Measurements from ENCODE around the gene ZNF648.
A peak's percentile ranks its signal among the peaks of the same experiment; 100 is the strongest.

ZNF648 gene

GRCh38 chr1:182080040-182080439, 18.5 kb upstream of the ZNF648 start:
- no peak overlapping the region for H3K9ac ChIP-seq (ENCODE audit: low read length)
- H2AK5ac ChIP-seq (ENCODE audit: low read length, severe bottlenecking) = no peak overlapping the region
- H2BK12ac ChIP-seq (ENCODE audit: low read length in 2 of 2) = no peak overlapping the region
- no peak overlapping the region for H2BK5ac ChIP-seq (ENCODE audit: low read depth, low read length, poor library complexity, severe bottlenecking)
- H3K79me1 ChIP-seq (replicated peaks; ENCODE audit: low read length, poor library complexity, severe bottlenecking) = no peaks in the 10 kb centered on the region
- H3K14ac ChIP-seq (ENCODE audit: low read length in 2 of 2) = no peak overlapping the region
- no peak overlapping the region for H2AFZ ChIP-seq (ENCODE audit: low read depth, low read length)
- H3K4me2 ChIP-seq (ENCODE audit: low read length, poor library complexity, severe bottlenecking) = no peak overlapping the region
- no peak overlapping the region for H3K4ac ChIP-seq (ENCODE audit: low read depth in 1 of 2, low read length in 2 of 2)
- H3K9me3 ChIP-seq (ENCODE audit: control insufficient read depth, low read length) = no peaks in the 10 kb centered on the region
- no peak overlapping the region for H3K23ac ChIP-seq (ENCODE audit: low read length in 2 of 2)
- WGBS = 73% methylated on average over 3 of the region's 3 CpGs
- DNase-seq = no peak
- no peak overlapping the region for H4K91ac ChIP-seq (ENCODE audit: low read length)
- H3K4me1 ChIP-seq (ENCODE audit: control insufficient read depth, insufficient read depth, low read depth, low read length) = no peaks in the 10 kb centered on the region
- H3K36me3 ChIP-seq (ENCODE audit: control insufficient read depth in 1 of 2, insufficient read depth in 2 of 2, low read depth in 1 of 2, low read length in 2 of 2) = no peaks in the 10 kb centered on the region
- H2BK15ac ChIP-seq (ENCODE audit: low read depth, poor library complexity, severe bottlenecking) = no peak overlapping the region
- no peak overlapping the region for H3K27ac ChIP-seq (ENCODE audit: low read length, poor library complexity, severe bottlenecking)
- no peak overlapping the region for H3K4me3 ChIP-seq (ENCODE audit: insufficient read depth in 1 of 2, low read depth in 1 of 2, low read length in 2 of 2)
- H2BK120ac ChIP-seq (ENCODE audit: low read depth, low read length) = no peak overlapping the region
- no peak overlapping the region for H3K18ac ChIP-seq (ENCODE audit: low read depth in 1 of 2, low read length in 2 of 2)
- no peak overlapping the region for H4K8ac ChIP-seq (ENCODE audit: low read length)
- peaks cover 0 to 4% of the 10 kb centered on the region in 2 experiments for H3K27me3 ChIP-seq (ENCODE audit: control insufficient read depth in 1 of 2, insufficient read depth in 1 of 2, low read length in 2 of 2)

GRCh38 chr1:182071924-182072323, 10.4 kb upstream of the ZNF648 start:
- Histone ChIP-seq H4K91ac (ENCODE audit: low read length) (no peak overlapping the region), H2AFZ (ENCODE audit: low read depth, low read length) (no peak overlapping the region), H3K27ac (ENCODE audit: low read length, poor library complexity, severe bottlenecking) (no peak overlapping the region), H3K4me3 (ENCODE audit: insufficient read depth in 1 of 2, low read depth in 1 of 2, low read length in 2 of 2) (no peak overlapping the region), H3K27me3 (ENCODE audit: control insufficient read depth in 1 of 2, insufficient read depth in 1 of 2, low read length in 2 of 2) (peaks cover 0 to 37% of the 10 kb centered on the region in 2 experiments), H2BK15ac (ENCODE audit: low read depth, poor library complexity, severe bottlenecking) (no peak overlapping the region), H3K4ac (ENCODE audit: low read depth in 1 of 2, low read length in 2 of 2) (no peak overlapping the region), H2BK5ac (ENCODE audit: low read depth, low read length, poor library complexity, severe bottlenecking) (no peak overlapping the region), H3K79me1 (replicated peaks; ENCODE audit: low read length, poor library complexity, severe bottlenecking) (no peaks in the 10 kb centered on the region), H3K4me2 (ENCODE audit: low read length, poor library complexity, severe bottlenecking) (no peak overlapping the region), H3K14ac (ENCODE audit: low read length in 2 of 2) (no peak overlapping the region), H4K8ac (ENCODE audit: low read length) (no peak overlapping the region), H2BK12ac (ENCODE audit: low read length in 2 of 2) (no peak overlapping the region), H3K36me3 (ENCODE audit: control insufficient read depth in 1 of 2, insufficient read depth in 2 of 2, low read depth in 1 of 2, low read length in 2 of 2) (no peaks in the 10 kb centered on the region), H2BK120ac (ENCODE audit: low read depth, low read length) (no peak overlapping the region), H3K9ac (ENCODE audit: low read length) (no peak overlapping the region), H2AK5ac (ENCODE audit: low read length, severe bottlenecking) (no peak overlapping the region), H3K23ac (ENCODE audit: low read length in 2 of 2) (no peak overlapping the region), H3K18ac (ENCODE audit: low read depth in 1 of 2, low read length in 2 of 2) (no peak overlapping the region), H3K9me3 (ENCODE audit: control insufficient read depth, low read length) (no peaks in the 10 kb centered on the region), H3K4me1 (ENCODE audit: control insufficient read depth, insufficient read depth, low read depth, low read length) (no peaks in the 10 kb centered on the region)
- WGBS = 83% methylated on average over 4 of the region's 4 CpGs
- DNase-seq = no peak

- H4K8ac ChIP-seq (ENCODE audit: low read length) = no peak overlapping the region
- peak; percentile 3 for DNase-seq
- H3K9ac ChIP-seq (ENCODE audit: low read length) = no peak overlapping the region
- no peaks in the 10 kb centered on the region for H3K9me3 ChIP-seq (ENCODE audit: control insufficient read depth, low read length)
- no peak overlapping the region for H4K91ac ChIP-seq (ENCODE audit: low read length)
- H3K4ac ChIP-seq (ENCODE audit: low read depth in 1 of 2, low read length in 2 of 2) = no peak overlapping the region
- H3K79me1 ChIP-seq (replicated peaks; ENCODE audit: low read length, poor library complexity, severe bottlenecking) = no peaks in the 10 kb centered on the region
- no peak overlapping the region for H2AFZ ChIP-seq (ENCODE audit: low read depth, low read length)
- H2BK5ac ChIP-seq (ENCODE audit: low read depth, low read length, poor library complexity, severe bottlenecking) = no peak overlapping the region
- no peak overlapping the region for H3K4me3 ChIP-seq (ENCODE audit: insufficient read depth in 1 of 2, low read depth in 1 of 2, low read length in 2 of 2)
- no peaks in the 10 kb centered on the region for H3K36me3 ChIP-seq (ENCODE audit: control insufficient read depth in 1 of 2, insufficient read depth in 2 of 2, low read depth in 1 of 2, low read length in 2 of 2)
- H3K23ac ChIP-seq (ENCODE audit: low read length in 2 of 2) = no peak overlapping the region
- H2BK15ac ChIP-seq (ENCODE audit: low read depth, poor library complexity, severe bottlenecking) = no peak overlapping the region
- no peaks in the 10 kb centered on the region for H3K4me1 ChIP-seq (ENCODE audit: control insufficient read depth, insufficient read depth, low read depth, low read length)
- no peak overlapping the region for H3K27ac ChIP-seq (ENCODE audit: low read length, poor library complexity, severe bottlenecking)
- WGBS = 14% methylated on average over 12 of the region's 12 CpGs
- no peak overlapping the region for H3K18ac ChIP-seq (ENCODE audit: low read depth in 1 of 2, low read length in 2 of 2)
- H2AK5ac ChIP-seq (ENCODE audit: low read length, severe bottlenecking) = no peak overlapping the region
- no peak overlapping the region for H2BK12ac ChIP-seq (ENCODE audit: low read length in 2 of 2)
- no peak overlapping the region for H3K4me2 ChIP-seq (ENCODE audit: low read length, poor library complexity, severe bottlenecking)
- no peak overlapping the region for H3K14ac ChIP-seq (ENCODE audit: low read length in 2 of 2)
- peaks cover 0 to 37% of the 10 kb centered on the region in 2 experiments for H3K27me3 ChIP-seq (ENCODE audit: control insufficient read depth in 1 of 2, insufficient read depth in 1 of 2, low read length in 2 of 2)
- no peak overlapping the region for H2BK120ac ChIP-seq (ENCODE audit: low read depth, low read length)
These were observed 7.5 kb upstream of the ZNF648 start for GRCh38 chr1:182069028-182069466.

- Histone ChIP-seq H3K27me3 (ENCODE audit: control insufficient read depth in 1 of 2, insufficient read depth in 1 of 2, low read length in 2 of 2) (peaks cover 0 to 25% of the 10 kb centered on the region in 2 experiments), H3K4ac (ENCODE audit: low read depth in 1 of 2, low read length in 2 of 2) (no peak overlapping the region), H3K14ac (ENCODE audit: low read length in 2 of 2) (no peak overlapping the region), H3K23ac (ENCODE audit: low read length in 2 of 2) (no peak overlapping the region), H2AK5ac (ENCODE audit: low read length, severe bottlenecking) (no peak overlapping the region), H2BK120ac (ENCODE audit: low read depth, low read length) (no peak overlapping the region), H4K91ac (ENCODE audit: low read length) (no peak overlapping the region), H3K79me1 (replicated peaks; ENCODE audit: low read length, poor library complexity, severe bottlenecking) (no peaks in the 10 kb centered on the region), H4K8ac (ENCODE audit: low read length) (no peak overlapping the region), H2BK12ac (ENCODE audit: low read length in 2 of 2) (no peak overlapping the region), H3K9me3 (ENCODE audit: control insufficient read depth, low read length) (no peaks in the 10 kb centered on the region), H2BK5ac (ENCODE audit: low read depth, low read length, poor library complexity, severe bottlenecking) (no peak overlapping the region), H3K27ac (ENCODE audit: low read length, poor library complexity, severe bottlenecking) (no peak overlapping the region), H2AFZ (ENCODE audit: low read depth, low read length) (no peak overlapping the region), H3K36me3 (ENCODE audit: control insufficient read depth in 1 of 2, insufficient read depth in 2 of 2, low read depth in 1 of 2, low read length in 2 of 2) (no peaks in the 10 kb centered on the region), H3K9ac (ENCODE audit: low read length) (no peak overlapping the region), H3K4me2 (ENCODE audit: low read length, poor library complexity, severe bottlenecking) (no peak overlapping the region), H3K18ac (ENCODE audit: low read depth in 1 of 2, low read length in 2 of 2) (no peak overlapping the region), H2BK15ac (ENCODE audit: low read depth, poor library complexity, severe bottlenecking) (no peak overlapping the region), H3K4me1 (ENCODE audit: control insufficient read depth, insufficient read depth, low read depth, low read length) (no peaks in the 10 kb centered on the region), H3K4me3 (ENCODE audit: insufficient read depth in 1 of 2, low read depth in 1 of 2, low read length in 2 of 2) (no peak overlapping the region)
- WGBS = 17% methylated on average over 1 of the region's 4 CpGs
- no peak for DNase-seq
These were observed 5.4 kb upstream of the ZNF648 start for GRCh38 chr1:182066934-182067333.

Data from mesenchymal stem cell (in vitro differentiated cells and primary cell).